OCI-LY3 (cell line): ENCODE data around the gene PHF19.

Experiments
- CTCF ChIP-seq: fragments of 200-600, 300-600 bp; sonication (generic); IDR thresholded peaks from 2 replicates; pipeline ENCODE4 v1.5.1; 2014; ENCODE audit warnings: antibody characterized with exemption, low read length, low read depth
- EZH2phosphoT487 ChIP-seq: fragments of 200-600 bp; shearing (Covaris generic); IDR thresholded peaks from 2 replicates; pipeline ENCODE4 v1.6.1; 2018; ENCODE audit warnings: antibody characterized with exemption, mixed run types, low read depth

- no peak for TF ChIP-seq CTCF
- no peak for TF ChIP-seq EZH2phosphoT487
These were observed 46.8 kb upstream of the PHF19 start for GRCh38 chr9:120923620-120924328.
